HepG2 (cell line): ENCODE data around the gene NSL1. TPM values are rescaled to one million over a fixed set of nuclear protein-coding genes. Genes with fewer than 3 reads are reported as not detected.
"Not testable (repeated sequence)": the region's sequence is repeated elsewhere in the genome, so short reads cannot be mapped to it uniquely, and the experiment has no call there.

Experiments
- ATAC-seq: fragments of 200-7000 bp; cut with Tn5 transposase; 3 replicates; pipeline ENCODE4 v1.9.1; 2020; ENCODE audit warnings: mild to moderate bottlenecking, moderate library complexity
- BruUV-seq: library from RNA; stranded (reverse); fragments of 400-500 nt; replicated peaks from 2 replicates; lab custom pipeline; 2021; lab: Mats Ljungman, UMichigan
- CTCF ChIA-PET: fragments of 300-600 bp; formaldehyde crosslinking; extraction: SDS; loops from one replicate; lab custom pipeline; 2021; ENCODE audit warnings: low total read pairs, inconsistent platforms, low intra/inter-chr PET ratio; lab: Yijun Ruan, JAX
- POLR2A ChIA-PET: fragments of 350-600 bp; sonication (Branson Sonifier 250); formaldehyde crosslinking; loops from one replicate; lab custom pipeline; 2020; ENCODE audit warnings: antibody characterized with exemption, inconsistent platforms; lab: Yijun Ruan, JAX
- DNase-seq: peaks from one replicate; pipeline ENCODE4 v3.0.0-alpha.2; 2015; ENCODE audit warnings: low spot score
- FAIRE-seq: peaks from 3 replicates; lab custom pipeline; 2011; peaks lifted over from hg19 to GRCh38; lab: Jason Lieb, UNC
- H2AFZ ChIP-seq: one replicate; pipeline ENCODE4 v1.6.1; 2011; ENCODE audit warnings: low read length, inconsistent platforms
- H3K27ac ChIP-seq: fragments of 300-600 bp; 3 replicates; pipeline ENCODE4 v1.8.0; 2011; ENCODE audit warnings: mixed run types, mild to moderate bottlenecking, mixed read lengths, low read length, inconsistent platforms; ENCODE audit not compliant: insufficient read depth; ENCODE audit errors: extremely low read length
- H3K27me3 ChIP-seq, 2 experiments: fragments of 200-600 bp in 1 of 2; 2 replicates in 1 of 2; 3 replicates in 1 of 2; pipeline versions ENCODE4 v1.6.0 to v1.8.0; 2011; ENCODE audit warnings: low read length in 2 of 2, mild to moderate bottlenecking in 2 of 2, moderate library complexity in 2 of 2, inconsistent platforms in 1 of 2; ENCODE audit not compliant: insufficient read depth in 2 of 2, control insufficient read depth in 1 of 2
- H3K36me3 ChIP-seq, 2 experiments: fragments of 200-600 bp in 1 of 2; replicated peaks in 1 of 2; 2 replicates in 1 of 2; 3 replicates in 1 of 2; pipeline versions ENCODE4 v1.5.1 to v1.8.0; 2011; ENCODE audit warnings: low read length in 2 of 2, inconsistent platforms in 1 of 2; ENCODE audit not compliant: insufficient read depth in 2 of 2, control insufficient read depth in 1 of 2
- H3K4me1 ChIP-seq: 2 replicates; pipeline ENCODE4 v1.5.1; 2012; ENCODE audit warnings: low read length, inconsistent platforms; ENCODE audit not compliant: insufficient read depth
- H3K4me2 ChIP-seq: 2 replicates; pipeline ENCODE4 v1.6.0; 2011; ENCODE audit warnings: low read depth, low read length, inconsistent platforms
- H3K4me3 ChIP-seq, 3 experiments: fragments of 200-600 bp in 1 of 3; sonication (generic), shearing (Covaris generic) in 1 of 3; replicated peaks in 1 of 3; 2 replicates each; pipeline ENCODE4 v1.5.1; 2011 to 2016; ENCODE audit warnings: low read length in 3 of 3, inconsistent platforms in 2 of 3, low read depth in 2 of 3, mild to moderate bottlenecking in 2 of 3, control low read depth in 1 of 3, mixed read lengths in 1 of 3; ENCODE audit not compliant: insufficient read depth in 1 of 3
- H3K79me2 ChIP-seq: one replicate; pipeline ENCODE4 v1.6.1; 2011; ENCODE audit warnings: low read length, inconsistent platforms; ENCODE audit not compliant: insufficient read depth
- H3K9ac ChIP-seq: 2 replicates; pipeline ENCODE4 v1.6.0; 2011; ENCODE audit warnings: mild to moderate bottlenecking, low read depth, low read length, inconsistent platforms; ENCODE audit not compliant: insufficient read depth
- H3K9me3 ChIP-seq: 2 replicates; pipeline ENCODE4 v1.5.1; 2012; ENCODE audit warnings: mild to moderate bottlenecking, low read length
- H4K20me1 ChIP-seq: 2 replicates; pipeline ENCODE4 v1.6.0; 2011; ENCODE audit warnings: inconsistent platforms, mild to moderate bottlenecking, low read length, moderate library complexity; ENCODE audit not compliant: insufficient read depth
- ARID5B ChIP-seq: IDR thresholded peaks from 2 replicates; pipeline ENCODE4 v1.4.0; 2020; ENCODE audit warnings: mild to moderate bottlenecking, missing genetic modification reagents
- ATF2 ChIP-seq: sonication (generic); formaldehyde crosslinking; IDR thresholded peaks from 2 replicates; pipeline ENCODE4 v1.4.0; 2020; ENCODE audit warnings: missing genetic modification reagents
- ATF7 ChIP-seq, 2 experiments: fragments of 450-650 bp in 1 of 2; sonication (generic) in 1 of 2; formaldehyde crosslinking in 1 of 2; IDR thresholded peaks; 2 replicates each; pipeline versions ENCODE4 v1.4.0 to v1.6.1; 2016 to 2020; ENCODE audit warnings: antibody characterized with exemption in 1 of 2, mild to moderate bottlenecking in 1 of 2, missing genetic modification reagents in 1 of 2
- CREB1 ChIP-seq, 2 experiments: fragments of 450-650 bp in 1 of 2; IDR thresholded peaks; 2 replicates each; pipeline ENCODE4 v1.6.1; 2016 to 2017; ENCODE audit warnings: control low read depth in 1 of 2, mild to moderate bottlenecking in 1 of 2, missing compliant biosample characterization in 1 of 2, missing genetic modification characterization in 1 of 2
- HNF4A ChIP-seq: sonication (generic); formaldehyde crosslinking; IDR thresholded peaks from 2 replicates; pipeline ENCODE4 v1.4.0; 2020; ENCODE audit warnings: missing genetic modification reagents
- HNF4G ChIP-seq, 2 experiments: sonication (generic) in 1 of 2; formaldehyde crosslinking in 1 of 2; IDR thresholded peaks; 2 replicates each; pipeline versions ENCODE4 v1.4.0 to v1.6.1; 2011 to 2020; ENCODE audit warnings: borderline replicate concordance in 2 of 2, low read depth in 2 of 2, mild to moderate bottlenecking in 2 of 2, low read length in 1 of 2, missing genetic modification reagents in 1 of 2, moderate library complexity in 1 of 2
- TBX2 ChIP-seq: sonication (generic); formaldehyde crosslinking; IDR thresholded peaks from 2 replicates; pipeline ENCODE4 v1.5.0; 2020; ENCODE audit warnings: missing genetic modification reagents, mild to moderate bottlenecking, borderline replicate concordance
- TCF7 ChIP-seq: sonication (generic); IDR thresholded peaks from 2 replicates; pipeline ENCODE4 v1.6.1; 2016; ENCODE audit warnings: antibody characterized with exemption, low read depth
- ZBTB21 ChIP-seq: sonication (generic); formaldehyde crosslinking; IDR thresholded peaks from 2 replicates; pipeline ENCODE4 v1.4.0; 2020; ENCODE audit warnings: missing genetic modification reagents
- ZFY ChIP-seq: sonication (generic); formaldehyde crosslinking; IDR thresholded peaks from 2 replicates; pipeline ENCODE4 v1.4.0; 2020; ENCODE audit warnings: missing genetic modification reagents
- WGBS: methylation state at CpG from one replicate; pipeline ENCODE4 v1.1.6; 2017; ENCODE audit warnings: low lambda C conversion rate; 5-methylcytosine and 5-hydroxymethylcytosine counted together
- in situ Hi-C: cut with HindIII; loops from 2 replicates; pipeline ENCODE4 v1.10.0; 2017; ENCODE audit warnings: low pct_unique_long_range_greater_than_20kb; ENCODE audit not compliant: extremely low pct_ligation_motif_present
- intact Hi-C: fragments of 100-400 bp; cut with micrococcal nuclease; formaldehyde crosslinking; loops from one replicate; pipeline ENCODE4 v1.10.0; 2022; ENCODE audit not compliant: unreplicated experiment
- polyA plus RNA-seq, 8 experiments: library from polyadenylated mRNA; depleted of rRNA in 3 of 8; stranded (reverse) in 7 of 8; unstranded in 1 of 8; fragments of >200 nt; fragmentation: Illumina TruSeq in 4 of 8; extraction: Trizol in 4 of 8; gene quantifications; 2 replicates each; pipeline versions ENCODE4 v1.2.1 to v1.2.3, GENCODE V29; 2011 to 2016; ENCODE audit warnings: low read depth in 4 of 8, missing spikeins in 1 of 8, mixed read lengths in 1 of 8; ENCODE audit not compliant: insufficient read depth in 1 of 8
- total RNA-seq, 5 experiments: library from RNA; depleted of rRNA; stranded (reverse); fragments of >200 nt; fragmentation: Illumina TruSeq; extraction: Trizol; gene quantifications; 2 replicates each; pipeline ENCODE4 v1.2.3, GENCODE V29; 2016; ENCODE audit warnings: low read depth in 1 of 5

NSL1 gene
- total and polyA plus RNA-seq, 2 of the 13 experiments (the other 11 are each of a cell fraction or from before 2014, with no cell fraction given): 34.5 to 77.4 TPM

GRCh38 chr1:212833211-212834207, 41.9 kb upstream of the NSL1 start:
- CTCF ChIA-PET; H3K9me3 ChIP-seq; H3K79me2 ChIP-seq; TF ChIP-seq CREB1 (CRISPR knock-in tag; IDR thresholded peaks at IDR 0.05); ATF7 (CRISPR knock-in tag; IDR thresholded peaks at IDR 0.05); HNF4G (CRISPR knock-in tag; IDR thresholded peaks at IDR 0.05; ENCODE audit: borderline replicate concordance, low read depth): not testable (repeated sequence)
- peak overlapping the region in 1 of 3 experiments; percentile 32; a peak in 1 of 6 replicates for H3K4me3 ChIP-seq
- TF ChIP-seq CREB1 (IDR thresholded peaks at IDR 0.05) (peak; percentile 26; the same call in 1 of the 2 replicates), TCF7 (peak; percentile 17; the same call in 1 of the 2 replicates), TBX2 (peak; percentile 27; the same call in 1 of the 2 replicates), ATF7 (IDR thresholded peaks at IDR 0.05) (0 out of 2 replicates have a peak, but pooled peaks have one; percentile 11), ZFY (CRISPR knock-in tag) (peak; percentile 33), HNF4G (IDR thresholded peaks at IDR 0.05; ENCODE audit: borderline replicate concordance, low read depth, low read length) (peak; percentile 28; the same call in 1 of the 2 replicates), ZBTB21 (0 out of 2 replicates have a peak, but pooled peaks have one; percentile 27), ARID5B (peak; percentile 7; the same call in 1 of the 2 replicates), ATF2 (CRISPR knock-in tag) (peak; percentile 29; the same call in 1 of the 2 replicates), HNF4A (peak; percentile 39; the same call in 1 of the 2 replicates)
- TF ChIP-seq, all 625 proteins: peak for 10; not testable (repeated sequence) for 615
- H3K27me3 ChIP-seq, H3K36me3 ChIP-seq, in situ Hi-C loops, BruUV-seq, H4K20me1 ChIP-seq, FAIRE-seq, DNase-seq, H2AFZ ChIP-seq, intact Hi-C loops: not testable (repeated sequence)
- WGBS: 24% methylated on average over 8 of the region's 8 CpGs
- Histone ChIP-seq H3K9ac (peak overlapping the region; percentile 29; the same call in 1 of the 2 replicates), H3K4me2 (peak overlapping the region; percentile 51), H3K27ac (peak overlapping the region; percentile 55), H3K4me1 (peaks cover 38% of the 10 kb centered on the region)
- POLR2A ChIA-PET: interaction anchor here (1.1 to 2.3 kb wide), 5 partner anchors 16 to 225 kb away, joined by 4 to 12 read pairs (median 10); partner anchors contain the start of genes FLVCR1, NSL1 and TATDN3
- peak; percentile 66 for ATAC-seq
